Measurements from ENCODE around the gene SF3A2.

DNA sequence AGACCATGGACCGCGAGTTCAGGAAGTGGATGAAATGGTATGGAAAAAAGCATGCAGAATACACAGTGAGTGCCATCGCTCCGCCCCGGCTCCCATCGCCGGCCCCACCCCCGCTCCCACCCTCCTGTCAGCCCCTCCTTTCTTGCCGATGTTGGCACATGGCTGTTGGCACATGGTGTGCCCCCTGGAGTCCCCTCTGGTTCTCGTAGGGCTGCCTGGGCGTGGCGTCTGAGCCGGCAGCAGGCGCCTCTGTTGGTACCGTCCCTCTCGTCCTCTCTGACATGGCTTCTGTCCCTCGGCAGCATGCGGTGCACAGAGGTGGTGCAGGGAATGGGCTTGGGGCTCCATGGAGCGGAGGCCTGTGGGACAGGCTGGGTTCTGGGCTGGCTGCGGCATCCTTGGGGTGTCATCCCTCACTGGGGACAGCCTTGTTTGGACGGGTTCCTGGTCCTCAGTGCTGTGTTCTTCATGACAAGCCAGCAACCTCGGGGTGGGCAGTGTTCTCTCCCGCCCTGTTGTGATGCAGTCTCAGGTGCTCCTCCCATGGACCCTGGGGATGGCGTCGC, 42.0 kb upstream of the SF3A2 start:
- TF ChIP-seq, protein P1, sequence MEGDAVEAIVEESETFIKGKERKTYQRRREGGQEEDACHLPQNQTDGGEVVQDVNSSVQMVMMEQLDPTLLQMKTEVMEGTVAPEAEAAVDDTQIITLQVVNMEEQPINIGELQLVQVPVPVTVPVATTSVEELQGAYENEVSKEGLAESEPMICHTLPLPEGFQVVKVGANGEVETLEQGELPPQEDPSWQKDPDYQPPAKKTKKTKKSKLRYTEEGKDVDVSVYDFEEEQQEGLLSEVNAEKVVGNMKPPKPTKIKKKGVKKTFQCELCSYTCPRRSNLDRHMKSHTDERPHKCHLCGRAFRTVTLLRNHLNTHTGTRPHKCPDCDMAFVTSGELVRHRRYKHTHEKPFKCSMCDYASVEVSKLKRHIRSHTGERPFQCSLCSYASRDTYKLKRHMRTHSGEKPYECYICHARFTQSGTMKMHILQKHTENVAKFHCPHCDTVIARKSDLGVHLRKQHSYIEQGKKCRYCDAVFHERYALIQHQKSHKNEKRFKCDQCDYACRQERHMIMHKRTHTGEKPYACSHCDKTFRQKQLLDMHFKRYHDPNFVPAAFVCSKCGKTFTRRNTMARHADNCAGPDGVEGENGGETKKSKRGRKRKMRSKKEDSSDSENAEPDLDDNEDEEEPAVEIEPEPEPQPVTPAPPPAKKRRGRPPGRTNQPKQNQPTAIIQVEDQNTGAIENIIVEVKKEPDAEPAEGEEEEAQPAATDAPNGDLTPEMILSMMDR (IDR thresholded peaks at IDR 0.05): no peak
- TF ChIP-seq EMX1 (CRISPR knock-in tag; IDR thresholded peaks at IDR 0.05) (no peak), CBFB (CRISPR knock-in tag; IDR thresholded peaks at IDR 0.05; ENCODE audit: low read depth) (no peak), NR1H2 (CRISPR knock-in tag; IDR thresholded peaks at IDR 0.05) (no peak), RELA (CRISPR knock-in tag; IDR thresholded peaks at IDR 0.05; ENCODE audit: borderline replicate concordance) (no peak), NFYB (CRISPR knock-in tag; conservative IDR thresholded peaks at IDR 0.05; ENCODE audit: low read depth) (no peak), TEAD1 (CRISPR knock-in tag; IDR thresholded peaks at IDR 0.05) (no peak)
- TF ChIP-seq, protein P2, sequence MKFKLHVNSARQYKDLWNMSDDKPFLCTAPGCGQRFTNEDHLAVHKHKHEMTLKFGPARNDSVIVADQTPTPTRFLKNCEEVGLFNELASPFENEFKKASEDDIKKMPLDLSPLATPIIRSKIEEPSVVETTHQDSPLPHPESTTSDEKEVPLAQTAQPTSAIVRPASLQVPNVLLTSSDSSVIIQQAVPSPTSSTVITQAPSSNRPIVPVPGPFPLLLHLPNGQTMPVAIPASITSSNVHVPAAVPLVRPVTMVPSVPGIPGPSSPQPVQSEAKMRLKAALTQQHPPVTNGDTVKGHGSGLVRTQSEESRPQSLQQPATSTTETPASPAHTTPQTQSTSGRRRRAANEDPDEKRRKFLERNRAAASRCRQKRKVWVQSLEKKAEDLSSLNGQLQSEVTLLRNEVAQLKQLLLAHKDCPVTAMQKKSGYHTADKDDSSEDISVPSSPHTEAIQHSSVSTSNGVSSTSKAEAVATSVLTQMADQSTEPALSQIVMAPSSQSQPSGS (CRISPR knock-in tag; IDR thresholded peaks at IDR 0.05; ENCODE audit: borderline replicate concordance, low read depth): no peak
- TF ChIP-seq, protein P3, sequence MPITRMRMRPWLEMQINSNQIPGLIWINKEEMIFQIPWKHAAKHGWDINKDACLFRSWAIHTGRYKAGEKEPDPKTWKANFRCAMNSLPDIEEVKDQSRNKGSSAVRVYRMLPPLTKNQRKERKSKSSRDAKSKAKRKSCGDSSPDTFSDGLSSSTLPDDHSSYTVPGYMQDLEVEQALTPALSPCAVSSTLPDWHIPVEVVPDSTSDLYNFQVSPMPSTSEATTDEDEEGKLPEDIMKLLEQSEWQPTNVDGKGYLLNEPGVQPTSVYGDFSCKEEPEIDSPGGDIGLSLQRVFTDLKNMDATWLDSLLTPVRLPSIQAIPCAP (CRISPR knock-in tag; IDR thresholded peaks at IDR 0.05): no peak
- TF ChIP-seq, protein P4, sequence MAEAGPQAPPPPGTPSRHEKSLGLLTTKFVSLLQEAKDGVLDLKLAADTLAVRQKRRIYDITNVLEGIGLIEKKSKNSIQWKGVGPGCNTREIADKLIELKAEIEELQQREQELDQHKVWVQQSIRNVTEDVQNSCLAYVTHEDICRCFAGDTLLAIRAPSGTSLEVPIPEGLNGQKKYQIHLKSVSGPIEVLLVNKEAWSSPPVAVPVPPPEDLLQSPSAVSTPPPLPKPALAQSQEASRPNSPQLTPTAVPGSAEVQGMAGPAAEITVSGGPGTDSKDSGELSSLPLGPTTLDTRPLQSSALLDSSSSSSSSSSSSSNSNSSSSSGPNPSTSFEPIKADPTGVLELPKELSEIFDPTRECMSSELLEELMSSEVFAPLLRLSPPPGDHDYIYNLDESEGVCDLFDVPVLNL (CRISPR knock-in tag; IDR thresholded peaks at IDR 0.05; ENCODE audit: borderline replicate concordance, low read depth): no peak
- TF ChIP-seq, protein P5, sequence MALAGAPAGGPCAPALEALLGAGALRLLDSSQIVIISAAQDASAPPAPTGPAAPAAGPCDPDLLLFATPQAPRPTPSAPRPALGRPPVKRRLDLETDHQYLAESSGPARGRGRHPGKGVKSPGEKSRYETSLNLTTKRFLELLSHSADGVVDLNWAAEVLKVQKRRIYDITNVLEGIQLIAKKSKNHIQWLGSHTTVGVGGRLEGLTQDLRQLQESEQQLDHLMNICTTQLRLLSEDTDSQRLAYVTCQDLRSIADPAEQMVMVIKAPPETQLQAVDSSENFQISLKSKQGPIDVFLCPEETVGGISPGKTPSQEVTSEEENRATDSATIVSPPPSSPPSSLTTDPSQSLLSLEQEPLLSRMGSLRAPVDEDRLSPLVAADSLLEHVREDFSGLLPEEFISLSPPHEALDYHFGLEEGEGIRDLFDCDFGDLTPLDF (CRISPR knock-in tag; IDR thresholded peaks at IDR 0.05): no peak
